ENCODE results near the gene SYNC.
A peak's percentile ranks its signal among the peaks of the same experiment; 100 is the strongest.

DNA sequence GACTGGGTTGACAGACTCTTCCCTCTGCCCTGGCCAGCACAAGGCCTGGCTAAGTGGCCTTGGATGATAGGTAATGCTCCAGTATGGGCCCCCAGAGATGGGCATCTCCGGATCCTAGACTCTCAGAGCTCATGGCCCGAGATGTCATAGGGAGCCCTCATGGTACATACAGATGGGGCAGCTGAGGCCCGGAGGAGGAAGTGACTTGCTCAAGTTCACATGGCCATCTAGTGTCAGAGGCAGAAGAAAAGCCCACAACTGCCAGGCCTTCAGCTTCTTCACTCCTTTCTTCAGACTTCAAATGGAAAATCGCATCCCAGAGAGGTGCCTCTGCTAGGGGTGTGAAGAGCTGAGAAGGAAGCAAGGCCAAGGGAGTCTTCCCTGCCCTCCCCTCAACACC is 46.8 kb upstream of the SYNC start:
- TF ChIP-seq MXI1 (IDR thresholded peaks at IDR 0.05; ENCODE audit: low read depth, low read length), result no peak
- no peak for TF ChIP-seq FOXK1 (CRISPR knock-in tag; IDR thresholded peaks at IDR 0.05; ENCODE audit: borderline replicate concordance)
- no peak for TF ChIP-seq SMAD1 (IDR thresholded peaks at IDR 0.05; ENCODE audit: low read depth, low read length, partially characterized antibody)
- TF ChIP-seq, protein P1, sequence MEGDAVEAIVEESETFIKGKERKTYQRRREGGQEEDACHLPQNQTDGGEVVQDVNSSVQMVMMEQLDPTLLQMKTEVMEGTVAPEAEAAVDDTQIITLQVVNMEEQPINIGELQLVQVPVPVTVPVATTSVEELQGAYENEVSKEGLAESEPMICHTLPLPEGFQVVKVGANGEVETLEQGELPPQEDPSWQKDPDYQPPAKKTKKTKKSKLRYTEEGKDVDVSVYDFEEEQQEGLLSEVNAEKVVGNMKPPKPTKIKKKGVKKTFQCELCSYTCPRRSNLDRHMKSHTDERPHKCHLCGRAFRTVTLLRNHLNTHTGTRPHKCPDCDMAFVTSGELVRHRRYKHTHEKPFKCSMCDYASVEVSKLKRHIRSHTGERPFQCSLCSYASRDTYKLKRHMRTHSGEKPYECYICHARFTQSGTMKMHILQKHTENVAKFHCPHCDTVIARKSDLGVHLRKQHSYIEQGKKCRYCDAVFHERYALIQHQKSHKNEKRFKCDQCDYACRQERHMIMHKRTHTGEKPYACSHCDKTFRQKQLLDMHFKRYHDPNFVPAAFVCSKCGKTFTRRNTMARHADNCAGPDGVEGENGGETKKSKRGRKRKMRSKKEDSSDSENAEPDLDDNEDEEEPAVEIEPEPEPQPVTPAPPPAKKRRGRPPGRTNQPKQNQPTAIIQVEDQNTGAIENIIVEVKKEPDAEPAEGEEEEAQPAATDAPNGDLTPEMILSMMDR (IDR thresholded peaks at IDR 0.05 in 2 of 3, conservative IDR thresholded peaks at IDR 0.05 in 1 of 3; ENCODE audit: insufficient read depth in 2 of 3, low read depth in 1 of 3, low read length in 3 of 3), result peak in 1 of 3 experiments; percentile 17; a peak in 1 of 6 replicates
- TF ChIP-seq RB1 (IDR thresholded peaks at IDR 0.05; ENCODE audit: low read depth), result no peak
- TF ChIP-seq POLR2AphosphoS5 (IDR thresholded peaks at IDR 0.05; ENCODE audit: control insufficient read depth, insufficient read depth, low read depth, low read length), result no peak
- no peak for TF ChIP-seq KAT2B (IDR thresholded peaks at IDR 0.05; ENCODE audit: low read depth, low read length)
- TF ChIP-seq MNT (conservative IDR thresholded peaks at IDR 0.05), result no peak
- no peak for TF ChIP-seq NCOA1 (IDR thresholded peaks at IDR 0.05; ENCODE audit: low read depth)
- TF ChIP-seq GABPA (tag; conservative IDR thresholded peaks at IDR 0.05; ENCODE audit: low read depth), result no peak
- no peak for TF ChIP-seq LEF1 (IDR thresholded peaks at IDR 0.05)
- TF ChIP-seq ZKSCAN1 (IDR thresholded peaks at IDR 0.05; ENCODE audit: low read depth, low read length), result no peak
- no peak for TF ChIP-seq HNRNPUL1 (IDR thresholded peaks at IDR 0.05; ENCODE audit: low read length)
- TF ChIP-seq SMARCA5 (IDR thresholded peaks at IDR 0.05), result no peak

Measured in K562 (cell line).